ENCODE measurements around the gene CLMP. TPM values are rescaled to one million over a fixed set of nuclear protein-coding genes. Genes with fewer than 3 reads are reported as not detected.

Gene CLMP
- total and polyA plus RNA-seq, 4 donors: 0.12 to 1.3 (median 0.35) TPM

DNA sequence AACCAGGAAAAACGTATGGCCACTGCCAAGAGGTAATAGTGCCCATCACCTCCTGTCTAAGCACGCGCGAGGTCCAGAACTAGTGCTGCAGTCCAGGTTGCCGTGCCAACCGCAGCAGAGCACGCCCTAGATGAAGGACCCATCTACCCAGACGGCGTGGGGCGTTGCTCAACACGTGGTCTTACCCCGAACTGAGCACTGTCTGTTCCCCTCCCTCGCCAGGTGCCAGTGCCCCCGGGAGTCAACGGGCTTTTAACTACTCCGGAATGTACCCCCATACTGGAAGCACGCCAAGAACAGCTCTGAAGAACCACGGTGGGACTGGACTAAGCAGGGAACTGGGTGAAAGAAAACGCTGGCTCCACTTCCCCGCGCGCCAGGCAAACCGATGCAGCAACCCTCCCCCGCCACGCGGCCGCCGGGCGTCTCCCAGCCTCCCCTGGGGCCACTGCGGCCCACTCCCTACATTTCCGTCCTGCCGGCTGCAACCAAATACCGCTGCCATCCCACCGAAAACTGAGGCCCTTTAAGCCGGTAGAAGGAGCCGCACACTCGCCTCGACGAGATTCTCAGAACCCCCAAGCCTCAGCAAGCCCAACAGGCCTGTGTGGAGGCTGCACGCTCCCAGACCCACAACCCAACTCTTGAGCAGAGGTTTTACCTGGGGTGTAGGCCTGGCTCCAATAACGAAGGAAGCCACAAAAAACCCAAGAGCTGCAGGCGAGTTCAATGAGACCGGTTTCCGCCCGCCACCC is 133.5 kb downstream of the CLMP start, which contains the start of gene HSPA8:
HSPA8 (minus strand) TSS at position 734 of the 755 bp plus-strand sequence. CDS start 812 bp downstream, outside the sequence.
- Histone ChIP-seq H3K27me3 (ENCODE audit: control insufficient read depth in 4 of 4, insufficient read depth in 4 of 4, low read length in 3 of 4) (no peaks in the 10 kb centered on the region), H3K4me1 (ENCODE audit: control insufficient read depth in 4 of 4, insufficient read depth in 4 of 4, low read length in 3 of 4) (peaks cover 3 to 34% (median 24%) of the 10 kb centered on the region in 4 donors), H3K36me3 (ENCODE audit: control insufficient read depth in 4 of 4, insufficient read depth in 3 of 4, low read depth in 1 of 4, low read length in 3 of 4) (peaks cover 11 to 43% (median 37%) of the 10 kb centered on the region in 4 donors), H3K9me3 (ENCODE audit: control insufficient read depth in 4 of 4, low read length in 3 of 4) (no peaks in the 10 kb centered on the region), H3K9ac (ENCODE audit: low read depth in 1 of 2, low read length in 2 of 2) (peak within 1 kb of the TSS; percentile 99 to 100), H3K4me3 (ENCODE audit: low read depth in 1 of 3, low read length in 3 of 3) (peak within 1 kb of the TSS; percentile 81 to 98 (median 87)), H3K27ac (ENCODE audit: low read depth in 1 of 2, low read length in 2 of 2) (peak within 1 kb of the TSS; percentile 97 to 100)
- under 1% methylated on average over 45 of the region's 45 CpGs for WGBS
- TF ChIP-seq YY1 (IDR thresholded peaks at IDR 0.05) (no peak), FOXA1 (IDR thresholded peaks at IDR 0.05) (no peak), EGR1 (IDR thresholded peaks at IDR 0.05; ENCODE audit: low read depth in 2 of 2) (no peak), GABPA (IDR thresholded peaks at IDR 0.05 in 1 of 2, conservative IDR thresholded peaks at IDR 0.05 in 1 of 2) (no peak), JUND (IDR thresholded peaks at IDR 0.05) (peak in 1 of 2 donors; percentile 20), HNF4G (IDR thresholded peaks at IDR 0.05) (no peak), NR2F2 (IDR thresholded peaks at IDR 0.05) (no peak), HNF4A (conservative IDR thresholded peaks at IDR 0.05) (no peak), TAF1 (conservative IDR thresholded peaks at IDR 0.05) (peak; percentile 76), RAD21 (IDR thresholded peaks at IDR 0.05) (no peak), SP1 (IDR thresholded peaks at IDR 0.05) (no peak)
- TF ChIP-seq, protein P1, sequence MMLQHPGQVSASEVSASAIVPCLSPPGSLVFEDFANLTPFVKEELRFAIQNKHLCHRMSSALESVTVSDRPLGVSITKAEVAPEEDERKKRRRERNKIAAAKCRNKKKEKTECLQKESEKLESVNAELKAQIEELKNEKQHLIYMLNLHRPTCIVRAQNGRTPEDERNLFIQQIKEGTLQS (IDR thresholded peaks at IDR 0.05): no peak
- TF ChIP-seq, protein P2, sequence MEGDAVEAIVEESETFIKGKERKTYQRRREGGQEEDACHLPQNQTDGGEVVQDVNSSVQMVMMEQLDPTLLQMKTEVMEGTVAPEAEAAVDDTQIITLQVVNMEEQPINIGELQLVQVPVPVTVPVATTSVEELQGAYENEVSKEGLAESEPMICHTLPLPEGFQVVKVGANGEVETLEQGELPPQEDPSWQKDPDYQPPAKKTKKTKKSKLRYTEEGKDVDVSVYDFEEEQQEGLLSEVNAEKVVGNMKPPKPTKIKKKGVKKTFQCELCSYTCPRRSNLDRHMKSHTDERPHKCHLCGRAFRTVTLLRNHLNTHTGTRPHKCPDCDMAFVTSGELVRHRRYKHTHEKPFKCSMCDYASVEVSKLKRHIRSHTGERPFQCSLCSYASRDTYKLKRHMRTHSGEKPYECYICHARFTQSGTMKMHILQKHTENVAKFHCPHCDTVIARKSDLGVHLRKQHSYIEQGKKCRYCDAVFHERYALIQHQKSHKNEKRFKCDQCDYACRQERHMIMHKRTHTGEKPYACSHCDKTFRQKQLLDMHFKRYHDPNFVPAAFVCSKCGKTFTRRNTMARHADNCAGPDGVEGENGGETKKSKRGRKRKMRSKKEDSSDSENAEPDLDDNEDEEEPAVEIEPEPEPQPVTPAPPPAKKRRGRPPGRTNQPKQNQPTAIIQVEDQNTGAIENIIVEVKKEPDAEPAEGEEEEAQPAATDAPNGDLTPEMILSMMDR (IDR thresholded peaks at IDR 0.05; ENCODE audit: low read depth, low read length, missing input control): no peak
- TF ChIP-seq, protein P3, sequence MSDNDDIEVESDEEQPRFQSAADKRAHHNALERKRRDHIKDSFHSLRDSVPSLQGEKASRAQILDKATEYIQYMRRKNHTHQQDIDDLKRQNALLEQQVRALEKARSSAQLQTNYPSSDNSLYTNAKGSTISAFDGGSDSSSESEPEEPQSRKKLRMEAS (IDR thresholded peaks at IDR 0.05): peak; percentile 44
- TF ChIP-seq, protein P4, sequence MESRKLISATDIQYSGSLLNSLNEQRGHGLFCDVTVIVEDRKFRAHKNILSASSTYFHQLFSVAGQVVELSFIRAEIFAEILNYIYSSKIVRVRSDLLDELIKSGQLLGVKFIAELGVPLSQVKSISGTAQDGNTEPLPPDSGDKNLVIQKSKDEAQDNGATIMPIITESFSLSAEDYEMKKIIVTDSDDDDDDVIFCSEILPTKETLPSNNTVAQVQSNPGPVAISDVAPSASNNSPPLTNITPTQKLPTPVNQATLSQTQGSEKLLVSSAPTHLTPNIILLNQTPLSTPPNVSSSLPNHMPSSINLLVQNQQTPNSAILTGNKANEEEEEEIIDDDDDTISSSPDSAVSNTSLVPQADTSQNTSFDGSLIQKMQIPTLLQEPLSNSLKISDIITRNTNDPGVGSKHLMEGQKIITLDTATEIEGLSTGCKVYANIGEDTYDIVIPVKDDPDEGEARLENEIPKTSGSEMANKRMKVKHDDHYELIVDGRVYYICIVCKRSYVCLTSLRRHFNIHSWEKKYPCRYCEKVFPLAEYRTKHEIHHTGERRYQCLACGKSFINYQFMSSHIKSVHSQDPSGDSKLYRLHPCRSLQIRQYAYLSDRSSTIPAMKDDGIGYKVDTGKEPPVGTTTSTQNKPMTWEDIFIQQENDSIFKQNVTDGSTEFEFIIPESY (IDR thresholded peaks at IDR 0.05): no peak
- TF ChIP-seq, protein P5, sequence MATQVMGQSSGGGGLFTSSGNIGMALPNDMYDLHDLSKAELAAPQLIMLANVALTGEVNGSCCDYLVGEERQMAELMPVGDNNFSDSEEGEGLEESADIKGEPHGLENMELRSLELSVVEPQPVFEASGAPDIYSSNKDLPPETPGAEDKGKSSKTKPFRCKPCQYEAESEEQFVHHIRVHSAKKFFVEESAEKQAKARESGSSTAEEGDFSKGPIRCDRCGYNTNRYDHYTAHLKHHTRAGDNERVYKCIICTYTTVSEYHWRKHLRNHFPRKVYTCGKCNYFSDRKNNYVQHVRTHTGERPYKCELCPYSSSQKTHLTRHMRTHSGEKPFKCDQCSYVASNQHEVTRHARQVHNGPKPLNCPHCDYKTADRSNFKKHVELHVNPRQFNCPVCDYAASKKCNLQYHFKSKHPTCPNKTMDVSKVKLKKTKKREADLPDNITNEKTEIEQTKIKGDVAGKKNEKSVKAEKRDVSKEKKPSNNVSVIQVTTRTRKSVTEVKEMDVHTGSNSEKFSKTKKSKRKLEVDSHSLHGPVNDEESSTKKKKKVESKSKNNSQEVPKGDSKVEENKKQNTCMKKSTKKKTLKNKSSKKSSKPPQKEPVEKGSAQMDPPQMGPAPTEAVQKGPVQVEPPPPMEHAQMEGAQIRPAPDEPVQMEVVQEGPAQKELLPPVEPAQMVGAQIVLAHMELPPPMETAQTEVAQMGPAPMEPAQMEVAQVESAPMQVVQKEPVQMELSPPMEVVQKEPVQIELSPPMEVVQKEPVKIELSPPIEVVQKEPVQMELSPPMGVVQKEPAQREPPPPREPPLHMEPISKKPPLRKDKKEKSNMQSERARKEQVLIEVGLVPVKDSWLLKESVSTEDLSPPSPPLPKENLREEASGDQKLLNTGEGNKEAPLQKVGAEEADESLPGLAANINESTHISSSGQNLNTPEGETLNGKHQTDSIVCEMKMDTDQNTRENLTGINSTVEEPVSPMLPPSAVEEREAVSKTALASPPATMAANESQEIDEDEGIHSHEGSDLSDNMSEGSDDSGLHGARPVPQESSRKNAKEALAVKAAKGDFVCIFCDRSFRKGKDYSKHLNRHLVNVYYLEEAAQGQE (IDR thresholded peaks at IDR 0.05): peak; percentile 96
- DNase-seq (ENCODE audit: low spot score): peak; percentile 72
